ENCODE data around the gene ALDH1B1. TPM values are rescaled to one million over a fixed set of nuclear protein-coding genes. Genes with fewer than 3 reads are reported as not detected.
"Not testable (repeated sequence)": the region's sequence is repeated elsewhere in the genome, so short reads cannot be mapped to it uniquely, and the experiment has no call there.

ALDH1B1 gene
- total RNA-seq, 6 experiments from 2014 or later = 34.5 to 42.0 (median 37.2) TPM

DNA sequence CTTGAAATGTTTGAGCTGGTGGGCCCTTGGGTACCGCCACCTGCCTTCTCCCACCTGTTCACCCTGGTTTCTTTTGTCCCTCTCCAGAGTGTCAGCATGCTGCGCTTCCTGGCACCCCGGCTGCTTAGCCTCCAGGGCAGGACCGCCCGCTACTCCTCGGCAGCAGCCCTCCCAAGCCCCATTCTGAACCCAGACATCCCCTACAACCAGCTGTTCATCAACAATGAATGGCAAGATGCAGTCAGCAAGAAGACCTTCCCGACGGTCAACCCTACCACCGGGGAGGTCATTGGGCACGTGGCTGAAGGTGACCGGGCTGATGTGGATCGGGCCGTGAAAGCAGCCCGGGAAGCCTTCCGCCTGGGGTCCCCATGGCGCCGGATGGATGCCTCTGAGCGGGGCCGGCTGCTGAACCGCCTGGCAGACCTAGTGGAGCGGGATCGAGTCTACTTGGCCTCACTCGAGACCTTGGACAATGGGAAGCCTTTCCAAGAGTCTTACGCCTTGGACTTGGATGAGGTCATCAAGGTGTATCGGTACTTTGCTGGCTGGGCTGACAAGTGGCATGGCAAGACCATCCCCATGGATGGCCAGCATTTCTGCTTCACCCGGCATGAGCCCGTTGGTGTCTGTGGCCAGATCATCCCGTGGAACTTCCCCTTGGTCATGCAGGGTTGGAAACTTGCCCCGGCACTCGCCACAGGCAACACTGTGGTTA, 3.3 kb downstream of the ALDH1B1 start:
- TF ChIP-seq, protein P1, sequence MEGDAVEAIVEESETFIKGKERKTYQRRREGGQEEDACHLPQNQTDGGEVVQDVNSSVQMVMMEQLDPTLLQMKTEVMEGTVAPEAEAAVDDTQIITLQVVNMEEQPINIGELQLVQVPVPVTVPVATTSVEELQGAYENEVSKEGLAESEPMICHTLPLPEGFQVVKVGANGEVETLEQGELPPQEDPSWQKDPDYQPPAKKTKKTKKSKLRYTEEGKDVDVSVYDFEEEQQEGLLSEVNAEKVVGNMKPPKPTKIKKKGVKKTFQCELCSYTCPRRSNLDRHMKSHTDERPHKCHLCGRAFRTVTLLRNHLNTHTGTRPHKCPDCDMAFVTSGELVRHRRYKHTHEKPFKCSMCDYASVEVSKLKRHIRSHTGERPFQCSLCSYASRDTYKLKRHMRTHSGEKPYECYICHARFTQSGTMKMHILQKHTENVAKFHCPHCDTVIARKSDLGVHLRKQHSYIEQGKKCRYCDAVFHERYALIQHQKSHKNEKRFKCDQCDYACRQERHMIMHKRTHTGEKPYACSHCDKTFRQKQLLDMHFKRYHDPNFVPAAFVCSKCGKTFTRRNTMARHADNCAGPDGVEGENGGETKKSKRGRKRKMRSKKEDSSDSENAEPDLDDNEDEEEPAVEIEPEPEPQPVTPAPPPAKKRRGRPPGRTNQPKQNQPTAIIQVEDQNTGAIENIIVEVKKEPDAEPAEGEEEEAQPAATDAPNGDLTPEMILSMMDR (IDR thresholded peaks at IDR 0.05) = no peak
- Mint-ChIP-seq H3K4me1 (ENCODE audit: low read depth) (peaks cover 20% of the 10 kb centered on the region), H3K36me3 (ENCODE audit: low read depth) (peaks cover 37% of the 10 kb centered on the region), H3K9me3 (no peaks in the 10 kb centered on the region), H3K4me3 (no peak overlapping the region), H3K27ac (no peak overlapping the region), H3K27me3 (ENCODE audit: insufficient read depth) (peaks cover 2% of the 10 kb centered on the region)
- DNase-seq = no peak

DNA sequence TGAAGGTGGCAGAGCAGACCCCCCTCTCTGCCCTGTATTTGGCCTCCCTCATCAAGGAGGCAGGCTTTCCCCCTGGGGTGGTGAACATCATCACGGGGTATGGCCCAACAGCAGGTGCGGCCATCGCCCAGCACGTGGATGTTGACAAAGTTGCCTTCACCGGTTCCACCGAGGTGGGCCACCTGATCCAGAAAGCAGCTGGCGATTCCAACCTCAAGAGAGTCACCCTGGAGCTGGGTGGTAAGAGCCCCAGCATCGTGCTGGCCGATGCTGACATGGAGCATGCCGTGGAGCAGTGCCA, 3.8 kb downstream of the ALDH1B1 start:
- H3K4me1 Mint-ChIP-seq (ENCODE audit: low read depth) = peaks cover 20% of the 10 kb centered on the region
- TF ChIP-seq, protein P1 (IDR thresholded peaks at IDR 0.05) = no peak
- H3K9me3 Mint-ChIP-seq = no peaks in the 10 kb centered on the region
- no peak overlapping the region for H3K4me3 Mint-ChIP-seq
- no peak overlapping the region for H3K27ac Mint-ChIP-seq
- DNase-seq = no peak
- H3K27me3 Mint-ChIP-seq (ENCODE audit: insufficient read depth) = peaks cover 2% of the 10 kb centered on the region
- peaks cover 37% of the 10 kb centered on the region for H3K36me3 Mint-ChIP-seq (ENCODE audit: low read depth)

- not testable (repeated sequence) for DNase-seq; H3K4me3 Mint-ChIP-seq; H3K9me3 Mint-ChIP-seq; H3K4me1 Mint-ChIP-seq (ENCODE audit: low read depth); H3K27ac Mint-ChIP-seq
- Mint-ChIP-seq H3K27me3 (ENCODE audit: insufficient read depth) (peaks cover 21% of the 10 kb centered on the region; the same call in 1 of the 2 replicates), H3K36me3 (ENCODE audit: low read depth) (peaks cover 37% of the 10 kb centered on the region)
Observed at GRCh38 chr9:38399191-38399590, 6.7 kb downstream of the ALDH1B1 start.

GRCh38 chr9:38401994-38402393, 9.5 kb downstream of the ALDH1B1 start:
- H3K27ac Mint-ChIP-seq = no peak overlapping the region
- no peak for DNase-seq
- TF ChIP-seq, protein P1 (IDR thresholded peaks at IDR 0.05) = no peak
- H3K36me3 Mint-ChIP-seq (ENCODE audit: low read depth) = peaks cover 17% of the 10 kb centered on the region
- H3K9me3 Mint-ChIP-seq = no peaks in the 10 kb centered on the region
- no peak overlapping the region for H3K4me3 Mint-ChIP-seq
- H3K4me1 Mint-ChIP-seq (ENCODE audit: low read depth) = peaks cover 9% of the 10 kb centered on the region
- H3K27me3 Mint-ChIP-seq (ENCODE audit: insufficient read depth) = peaks cover 41% of the 10 kb centered on the region

DNA sequence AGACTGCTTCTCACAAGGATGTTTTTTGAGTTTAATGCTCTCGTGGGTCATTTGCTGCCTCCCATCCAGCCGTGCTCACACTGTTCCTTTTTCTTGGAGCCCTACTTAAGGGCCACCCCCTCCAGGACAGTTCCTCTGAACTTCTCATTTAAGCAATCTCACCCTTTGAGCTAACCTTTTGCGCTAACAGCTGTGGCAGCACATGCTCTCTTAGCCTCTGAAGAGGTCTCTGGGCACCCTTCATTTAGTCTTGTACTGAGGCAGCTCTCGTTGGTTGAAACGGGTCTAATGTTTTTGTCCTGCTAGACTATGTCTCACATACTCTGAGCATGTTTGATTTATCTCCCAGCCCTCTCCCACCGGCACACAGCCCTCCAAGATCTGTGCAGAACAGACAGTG, 11.8 kb downstream of the ALDH1B1 start:
- Mint-ChIP-seq H3K27ac (no peak overlapping the region), H3K4me3 (no peak overlapping the region), H3K4me1 (ENCODE audit: low read depth) (no peaks in the 10 kb centered on the region), H3K27me3 (ENCODE audit: insufficient read depth) (peaks cover 51% of the 10 kb centered on the region), H3K9me3 (no peaks in the 10 kb centered on the region), H3K36me3 (ENCODE audit: low read depth) (0 out of 2 replicates have a peak, but pooled peaks cover 2% of the 10 kb centered on the region)
- TF ChIP-seq, protein P1 (IDR thresholded peaks at IDR 0.05) = no peak
- DNase-seq = no peak

DNA sequence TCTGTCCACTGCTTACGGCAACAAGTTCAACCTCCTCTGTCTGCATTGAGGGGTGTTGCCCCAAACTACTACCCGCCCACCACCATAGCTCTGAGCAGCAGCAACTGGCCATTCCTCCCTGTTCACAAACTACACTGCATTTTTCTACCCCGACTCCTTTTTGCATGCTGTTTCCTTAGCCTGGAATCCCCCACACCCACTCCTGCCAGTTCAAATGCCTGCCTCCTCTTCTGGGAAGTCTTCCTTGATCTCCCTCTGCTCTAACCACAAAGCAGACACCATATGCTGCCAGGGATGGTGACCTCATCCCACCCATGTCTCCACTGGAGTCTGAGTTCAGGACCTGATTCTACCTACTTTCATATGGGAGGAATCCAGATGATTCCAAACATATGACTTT, 13.3 kb downstream of the ALDH1B1 start:
- Mint-ChIP-seq H3K4me1 (ENCODE audit: low read depth) (no peaks in the 10 kb centered on the region), H3K27ac (no peak overlapping the region), H3K4me3 (no peak overlapping the region), H3K9me3 (no peaks in the 10 kb centered on the region), H3K27me3 (ENCODE audit: insufficient read depth) (peaks cover 54% of the 10 kb centered on the region), H3K36me3 (ENCODE audit: low read depth) (no peaks in the 10 kb centered on the region)
- TF ChIP-seq, protein P1 (IDR thresholded peaks at IDR 0.05) = no peak
- no peak for DNase-seq

Data from HFFc6 (cell line).